ENCODE results near the gene XPC. TPM values are rescaled to one million over a fixed set of nuclear protein-coding genes. Genes with fewer than 3 reads are reported as not detected.
A peak's percentile ranks its signal among the peaks of the same experiment; 100 is the strongest.

XPC gene
- polyA plus RNA-seq, 1 experiment, result 36.9 TPM

- ChIA-PET CTCF (interaction anchor here (2.4 kb wide), 1 partner anchor 54 kb away, joined by 8 read pairs; no protein-coding TSS in a partner anchor), POLR2A (no interaction called here)
- no peak for DNase-seq (ENCODE audit: low read depth)
- no peak for TF ChIP-seq CTCF (IDR thresholded peaks at IDR 0.05; ENCODE audit: insufficient read depth, low read depth, low read length)
- Histone ChIP-seq H3K4me3 (ENCODE audit: low read depth, low read length) (no peak overlapping the region), H3K27me3 (ENCODE audit: control insufficient read depth, insufficient read depth, low read length) (no peaks in the 10 kb centered on the region), H3K36me3 (ENCODE audit: control insufficient read depth, insufficient read depth, low read length) (no peaks in the 10 kb centered on the region)
These were observed 1.4 kb upstream of the XPC start for GRCh38 chr3:14179795-14180194.

- no peak for DNase-seq (ENCODE audit: low read depth)
- ChIA-PET CTCF (interaction anchor here (0.6 to 2.4 kb wide), 6 partner anchors 35 to 523 kb away, joined by 3 to 8 read pairs (median 4); no protein-coding TSS in a partner anchor), POLR2A (interaction anchor here (0.5 to 1.0 kb wide), 7 partner anchors 8 to 54 kb away, joined by 3 to 10 read pairs (median 5); partner anchors contain the start of genes CHCHD4 and TMEM43)
- Histone ChIP-seq H3K36me3 (ENCODE audit: control insufficient read depth, insufficient read depth, low read length) (no peaks in the 10 kb centered on the region), H3K27me3 (ENCODE audit: control insufficient read depth, insufficient read depth, low read length) (no peaks in the 10 kb centered on the region), H3K4me3 (ENCODE audit: low read depth, low read length) (peak overlapping the region; percentile 92)
- no peak for TF ChIP-seq CTCF (IDR thresholded peaks at IDR 0.05; ENCODE audit: insufficient read depth, low read depth, low read length)
These were observed 689 bp upstream of the XPC start for GRCh38 chr3:14179114-14179465.

GRCh38 chr3:14177580-14178246, 688 bp downstream of the XPC start:
- POLR2A ChIA-PET, result interaction anchor here (1.0 kb wide), 5 partner anchors 10 to 52 kb away, joined by 3 to 10 read pairs (median 5); partner anchors contain the start of genes CHCHD4 and TMEM43
- CTCF ChIA-PET, result interaction anchor here (1.2 to 2.4 kb wide), 4 partner anchors 32 to 370 kb away, joined by 3 to 8 read pairs (median 4); no protein-coding TSS in a partner anchor
- Histone ChIP-seq H3K27me3 (ENCODE audit: control insufficient read depth, insufficient read depth, low read length) (no peaks in the 10 kb centered on the region), H3K4me3 (ENCODE audit: low read depth, low read length) (peak overlapping the region; percentile 97), H3K36me3 (ENCODE audit: control insufficient read depth, insufficient read depth, low read length) (peaks cover 2% of the 10 kb centered on the region; the same call in 1 of the 2 replicates)
- TF ChIP-seq CTCF (IDR thresholded peaks at IDR 0.05; ENCODE audit: insufficient read depth, low read depth, low read length), result no peak
- no peak for DNase-seq (ENCODE audit: low read depth)

GRCh38 chr3:14175383-14176037, 2.9 kb downstream of the XPC start:
- POLR2A ChIA-PET, result no interaction called here
- TF ChIP-seq CTCF (IDR thresholded peaks at IDR 0.05; ENCODE audit: insufficient read depth, low read depth, low read length), result no peak
- CTCF ChIA-PET, result interaction anchor here (0.9 to 1.7 kb wide), 3 partner anchors 28 to 85 kb away, joined by 3 to 7 read pairs (median 4); partner anchors contain the start of genes CHCHD4 and TMEM43
- Histone ChIP-seq H3K4me3 (ENCODE audit: low read depth, low read length) (no peak overlapping the region), H3K36me3 (ENCODE audit: control insufficient read depth, insufficient read depth, low read length) (peaks cover 8% of the 10 kb centered on the region), H3K27me3 (ENCODE audit: control insufficient read depth, insufficient read depth, low read length) (no peaks in the 10 kb centered on the region)
- no peak for DNase-seq (ENCODE audit: low read depth)

- peaks cover 11% of the 10 kb centered on the region for H3K36me3 ChIP-seq (ENCODE audit: control insufficient read depth, insufficient read depth, low read length)
- TF ChIP-seq CTCF (IDR thresholded peaks at IDR 0.05; ENCODE audit: insufficient read depth, low read depth, low read length), result no peak
- H3K4me3 ChIP-seq (ENCODE audit: low read depth, low read length), result no peak overlapping the region
- ChIA-PET POLR2A (interaction anchor here (0.7 kb wide), 1 partner anchor 50 kb away, joined by 3 read pairs; the partner anchor contains the start of genes CHCHD4 and TMEM43), CTCF (interaction anchor here (1.7 kb wide), 1 partner anchor 29 kb away, joined by 7 read pairs; no protein-coding TSS in a partner anchor)
- no peaks in the 10 kb centered on the region for H3K27me3 ChIP-seq (ENCODE audit: control insufficient read depth, insufficient read depth, low read length)
- DNase-seq (ENCODE audit: low read depth), result no peak
These were observed 3.9 kb downstream of the XPC start for GRCh38 chr3:14174483-14174882.
